CMK (cell line): Measurements from ENCODE around the gene ELOVL7.
"Not testable (repeated sequence)": the region's sequence is repeated elsewhere in the genome, so short reads cannot be mapped to it uniquely, and the experiment has no call there.

ENCODE experiments used
- DNase-seq: peaks from one replicate; pipeline ENCODE4 v3.0.0-alpha.2; 2010; ENCODE audit warnings: low read depth

Gene ELOVL7

GRCh38 chr5:60830581-60831127 lies 13.4 kb downstream of the ELOVL7 start:
- DNase-seq, result no peak

DNA sequence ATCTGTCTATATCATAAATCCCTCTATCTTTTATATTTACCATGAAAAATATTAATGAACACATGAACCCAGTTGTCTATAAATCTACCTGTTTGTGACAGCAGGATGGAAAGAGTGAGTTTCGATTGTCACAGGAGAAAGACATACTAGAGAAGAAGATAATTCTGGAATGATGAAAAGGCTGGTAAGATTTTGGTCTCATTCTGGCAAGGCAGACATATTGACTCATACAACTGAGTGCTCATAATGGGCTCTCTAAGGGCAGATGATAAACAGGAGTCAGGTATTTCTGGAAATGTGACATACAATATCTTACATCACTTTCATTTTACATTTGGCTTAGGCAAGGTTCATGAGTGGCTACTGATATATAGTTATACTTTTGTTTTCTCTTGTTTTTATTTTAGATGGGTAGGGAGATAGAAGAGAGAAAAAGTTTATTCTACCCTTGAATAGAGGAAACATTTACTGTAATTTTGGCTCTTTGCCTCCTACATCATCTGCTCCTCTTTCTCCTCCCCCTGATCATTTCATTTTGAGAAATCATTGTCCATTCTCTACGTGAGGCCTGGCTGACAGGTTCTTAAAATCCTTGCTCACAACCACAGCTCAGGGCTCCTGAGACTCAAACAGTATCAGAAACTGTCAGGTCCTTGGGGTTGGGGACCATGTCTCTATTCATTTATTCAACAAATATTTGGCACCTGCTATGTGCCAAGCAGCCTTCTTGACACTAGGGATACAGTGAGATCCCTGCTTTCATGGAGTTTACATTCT lies 14.4 kb downstream of the ELOVL7 start:
- DNase-seq, result no peak

DNA sequence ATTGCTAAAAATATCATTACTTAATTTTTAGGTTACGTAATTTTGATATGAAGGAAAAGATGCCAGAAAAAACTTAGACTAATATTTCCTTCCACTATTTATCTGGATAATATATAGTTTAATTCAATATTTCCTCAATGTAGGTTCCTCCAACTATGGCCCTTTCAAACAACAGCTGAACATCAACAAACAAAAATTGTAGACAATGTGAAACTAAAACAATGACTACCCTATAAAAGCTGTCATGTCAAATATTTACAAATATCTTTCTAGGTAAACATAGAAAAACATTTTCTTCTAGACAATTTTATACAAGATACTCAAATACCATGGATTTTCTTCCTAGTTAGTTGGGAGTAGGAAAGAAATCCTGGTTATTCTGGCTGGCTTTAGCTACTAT lies 16.9 kb downstream of the ELOVL7 start:
- no peak for DNase-seq

GRCh38 chr5:60826653-60827052 lies 17.4 kb downstream of the ELOVL7 start:
- DNase-seq, result no peak

GRCh38 chr5:60823574-60823973 lies 20.5 kb downstream of the ELOVL7 start:
- DNase-seq, result no peak

- no peak for DNase-seq
Observed at GRCh38 chr5:60822285-60822556, 21.8 kb downstream of the ELOVL7 start.

DNA sequence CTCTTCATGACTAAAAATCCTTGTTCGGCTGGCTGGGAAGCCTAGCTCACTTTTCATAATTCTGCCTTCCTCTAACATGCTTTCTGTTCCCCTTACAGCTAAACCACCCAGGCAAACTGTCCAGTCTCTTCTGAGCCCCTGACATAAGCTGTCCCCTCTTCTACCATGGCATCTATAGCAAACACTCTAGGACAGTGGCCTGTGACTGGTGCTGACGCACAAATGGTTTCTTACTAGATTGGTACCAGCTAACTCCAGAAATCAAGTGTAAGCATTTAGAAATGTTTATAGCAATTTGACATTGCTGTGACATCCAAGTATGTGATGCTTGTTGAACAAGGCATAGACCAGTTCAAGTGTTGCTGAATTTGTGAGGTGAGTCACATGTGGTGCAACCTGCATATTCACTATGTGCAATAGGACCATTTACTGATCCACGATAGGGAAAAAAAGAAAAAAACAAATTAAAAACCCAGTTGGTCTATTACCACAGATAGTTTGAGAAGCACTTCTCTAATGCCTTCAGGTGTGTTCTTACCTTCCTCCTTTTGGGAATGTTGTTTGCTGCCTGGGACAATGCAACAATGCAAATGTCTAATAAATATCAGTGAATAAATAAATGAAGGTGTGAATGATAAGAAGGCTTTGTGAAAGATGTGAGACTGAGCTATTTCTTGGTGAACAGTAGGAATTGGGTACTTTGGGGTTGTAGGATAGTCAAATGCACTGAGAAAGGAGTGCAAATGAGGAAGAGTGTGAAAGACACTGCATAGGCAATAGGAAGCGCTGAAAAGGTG lies 22.4 kb downstream of the ELOVL7 start:
- DNase-seq, result no peak

DNA sequence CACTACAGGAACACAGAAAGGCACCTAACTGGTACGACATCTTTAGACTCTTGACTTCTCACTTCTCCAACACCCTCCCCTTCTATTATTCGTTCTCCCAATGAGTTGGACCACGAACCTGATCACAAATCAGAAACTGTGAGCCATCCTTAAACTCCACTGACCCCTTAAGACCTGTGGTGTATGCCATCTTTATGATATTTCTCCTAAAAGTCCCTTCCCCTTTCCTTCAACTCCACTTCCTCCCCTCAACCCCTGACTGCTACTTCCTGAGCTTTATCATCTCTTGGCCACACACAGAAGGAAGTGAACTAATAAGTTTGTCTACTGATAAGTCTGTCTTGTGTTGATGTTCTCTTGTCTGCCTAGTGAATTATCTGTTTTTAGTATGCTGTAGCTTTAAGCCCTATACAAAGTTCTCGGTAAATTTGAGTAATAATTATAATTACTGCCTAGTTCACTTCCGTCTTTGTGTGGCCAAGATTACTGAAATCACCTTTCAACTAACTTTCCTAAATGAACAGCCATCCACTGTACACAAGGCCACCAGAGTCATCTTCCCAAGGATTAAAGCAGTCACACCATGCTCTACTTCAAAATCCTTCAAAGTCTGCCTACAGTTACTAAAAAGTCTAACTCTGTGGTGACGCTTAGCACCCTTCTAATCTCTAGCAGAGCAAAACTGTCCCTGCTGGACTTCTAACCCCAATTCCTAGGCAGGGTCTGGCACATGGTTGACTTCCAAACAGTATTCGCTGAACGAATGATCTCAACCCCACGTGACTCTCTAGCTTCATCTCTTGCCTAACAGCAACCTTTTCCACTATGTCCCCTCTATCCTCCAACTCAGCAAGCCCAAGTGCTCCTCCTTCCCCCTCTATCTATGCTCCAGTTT lies 23.2 kb downstream of the ELOVL7 start:
- peak; percentile 65 for DNase-seq

- not testable (repeated sequence) for DNase-seq
Observed at GRCh38 chr5:60816138-60816537, 27.9 kb downstream of the ELOVL7 start.

DNA sequence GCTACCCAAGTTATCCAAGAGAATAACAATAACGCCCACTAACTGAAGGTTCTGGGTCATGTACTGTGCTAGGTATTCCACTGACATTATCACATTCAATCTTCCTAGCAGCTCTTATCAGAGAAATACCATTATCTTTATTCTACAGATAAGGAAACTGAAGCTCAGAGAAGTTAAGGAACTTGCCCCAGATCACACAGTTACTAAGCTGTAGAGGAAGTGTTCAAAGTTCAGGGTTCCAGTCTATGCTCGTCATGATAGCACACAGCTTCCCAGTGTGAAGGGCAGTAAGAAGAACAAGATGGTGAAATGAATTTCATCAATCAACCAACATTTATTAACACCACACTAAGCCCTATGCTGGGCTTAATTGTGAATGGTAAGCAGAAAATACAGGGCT lies 29.6 kb downstream of the ELOVL7 start:
- no peak for DNase-seq

DNA sequence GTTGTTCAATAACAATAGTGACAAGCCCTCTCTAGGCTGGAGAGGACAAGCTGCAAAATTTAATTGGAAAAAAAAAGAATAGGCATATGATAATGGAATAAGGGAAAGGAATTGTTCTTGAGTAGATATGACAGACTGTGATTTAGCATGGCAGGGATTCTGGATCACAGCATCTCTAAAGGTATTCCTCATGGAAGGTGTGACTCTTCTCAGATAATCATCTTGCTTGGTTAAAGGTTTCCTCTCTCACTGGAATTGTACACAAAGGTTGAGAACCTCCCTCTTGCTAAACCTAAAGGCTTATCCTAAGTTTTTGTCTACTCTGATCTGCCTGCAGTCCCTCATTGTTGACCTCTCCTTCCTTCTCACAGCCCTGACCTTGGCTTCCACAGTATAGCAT lies 31.6 kb downstream of the ELOVL7 start:
- no peak for DNase-seq

DNA sequence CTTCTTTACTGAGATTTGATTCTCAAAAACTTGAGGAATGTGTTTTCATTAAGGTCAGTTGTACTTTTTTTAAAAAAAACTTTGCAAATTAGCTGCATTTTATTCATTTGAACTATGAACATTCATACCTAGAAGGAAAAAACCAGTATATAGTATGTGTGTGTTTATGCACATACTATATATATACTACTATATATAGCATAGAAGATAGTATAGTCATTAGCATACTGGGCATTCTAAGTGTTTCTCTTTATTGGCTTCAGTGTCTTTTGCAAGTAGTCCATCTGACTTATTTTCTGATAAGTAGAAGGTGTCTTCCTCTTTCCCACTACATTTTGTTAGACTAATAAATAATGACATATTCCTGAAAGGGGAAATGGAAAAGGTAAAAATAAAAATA lies 33.0 kb downstream of the ELOVL7 start:
- DNase-seq, result no peak

- no peak for DNase-seq
Observed at GRCh38 chr5:60810438-60811085, 33.5 kb downstream of the ELOVL7 start.

GRCh38 chr5:60809891-60810425 lies 34.1 kb downstream of the ELOVL7 start:
- DNase-seq, result no peak

- DNase-seq, result no peak
Observed at GRCh38 chr5:60806591-60807243, 37.4 kb downstream of the ELOVL7 start.

DNA sequence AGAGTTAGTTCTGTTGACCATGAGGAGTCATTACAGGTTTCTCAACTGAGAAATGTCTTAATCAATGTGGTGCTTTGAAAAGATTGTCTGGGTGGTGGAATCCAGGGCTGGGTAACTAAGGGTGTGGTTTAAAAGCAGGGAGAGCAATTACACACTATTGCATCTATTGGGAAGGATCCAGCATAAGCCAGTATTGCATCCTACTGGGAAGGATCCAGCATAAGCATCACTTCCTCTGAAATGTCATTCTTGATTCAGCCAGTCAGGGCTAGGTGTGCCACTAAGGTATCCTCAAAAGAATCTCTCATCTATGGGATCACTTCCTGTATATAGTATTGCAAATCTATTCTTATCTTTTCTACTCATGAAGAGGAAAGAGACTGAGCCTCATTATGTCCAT lies 38.6 kb downstream of the ELOVL7 start:
- no peak for DNase-seq

DNA sequence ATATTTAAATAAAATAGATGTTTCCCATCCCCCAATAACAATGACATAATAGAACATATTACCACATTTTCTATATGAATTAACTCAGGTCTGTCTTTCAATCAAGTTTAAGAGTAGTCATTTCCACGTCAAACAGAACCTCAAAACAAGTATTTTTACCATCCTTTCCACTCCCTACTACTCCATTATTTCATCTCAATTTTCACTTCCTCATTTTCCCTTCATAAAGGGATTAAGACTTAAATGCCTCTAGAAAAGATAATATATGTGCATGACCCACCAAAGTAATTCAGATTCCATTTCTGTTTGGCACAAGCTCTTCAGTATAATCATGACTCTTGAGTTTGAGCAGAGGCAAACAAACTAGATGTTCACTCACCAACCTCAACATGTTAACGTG lies 40.4 kb downstream of the ELOVL7 start:
- no peak for DNase-seq

DNA sequence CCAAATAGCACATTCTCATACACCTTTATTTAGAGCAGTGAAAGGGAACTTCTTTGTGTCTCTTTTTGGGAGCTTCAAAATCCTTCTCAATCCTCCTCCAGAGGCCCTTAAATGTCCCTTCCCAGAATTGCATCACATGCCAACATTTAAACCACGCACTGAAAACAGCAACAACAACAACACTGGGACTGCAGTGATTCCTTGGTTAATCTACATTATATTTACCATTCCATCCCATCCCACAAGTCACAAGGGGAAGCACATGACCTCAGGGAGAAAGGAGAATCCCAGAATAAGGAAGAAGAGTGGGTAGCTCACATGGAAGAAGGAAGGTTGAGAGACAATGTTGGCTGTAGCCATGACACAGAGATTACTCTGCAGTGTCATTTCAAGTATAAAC lies 41.1 kb downstream of the ELOVL7 start:
- no peak for DNase-seq

GRCh38 chr5:60802226-60802625 lies 41.8 kb downstream of the ELOVL7 start:
- no peak for DNase-seq

DNA sequence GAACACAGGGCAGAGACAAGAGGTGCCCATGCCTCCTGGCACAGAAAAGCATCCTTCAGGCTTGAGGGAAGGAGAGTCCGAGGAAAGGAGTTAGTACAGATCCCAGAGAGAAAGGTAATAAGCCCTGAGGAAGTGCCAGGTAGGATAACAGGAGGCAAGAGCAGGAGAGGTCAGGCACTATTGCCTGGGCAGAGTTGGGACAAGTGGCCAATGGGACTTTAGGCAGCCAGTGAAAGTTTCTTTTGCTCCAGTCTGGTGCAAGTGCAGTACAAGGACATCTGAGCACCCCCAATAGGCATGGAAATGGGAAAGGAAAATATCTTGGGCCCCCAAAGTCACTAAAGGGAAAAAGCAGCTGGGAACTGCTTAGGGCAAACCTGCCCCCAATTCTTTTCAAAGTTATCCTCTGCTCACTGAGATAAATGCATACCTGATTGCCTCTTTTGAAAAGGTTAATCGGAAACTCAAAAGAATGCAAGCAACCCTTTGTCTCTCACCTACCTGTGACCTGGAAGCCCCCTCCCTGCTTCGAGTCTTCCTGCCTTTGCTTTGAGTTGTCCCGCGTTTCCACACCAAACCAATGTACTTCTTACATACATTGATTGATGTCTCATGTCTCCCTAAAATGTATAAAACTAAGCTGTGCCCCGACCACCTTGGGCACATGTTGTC lies 46.5 kb downstream of the ELOVL7 start:
- no peak for DNase-seq
